ENCODE data around the gene LMTK2.

DNA sequence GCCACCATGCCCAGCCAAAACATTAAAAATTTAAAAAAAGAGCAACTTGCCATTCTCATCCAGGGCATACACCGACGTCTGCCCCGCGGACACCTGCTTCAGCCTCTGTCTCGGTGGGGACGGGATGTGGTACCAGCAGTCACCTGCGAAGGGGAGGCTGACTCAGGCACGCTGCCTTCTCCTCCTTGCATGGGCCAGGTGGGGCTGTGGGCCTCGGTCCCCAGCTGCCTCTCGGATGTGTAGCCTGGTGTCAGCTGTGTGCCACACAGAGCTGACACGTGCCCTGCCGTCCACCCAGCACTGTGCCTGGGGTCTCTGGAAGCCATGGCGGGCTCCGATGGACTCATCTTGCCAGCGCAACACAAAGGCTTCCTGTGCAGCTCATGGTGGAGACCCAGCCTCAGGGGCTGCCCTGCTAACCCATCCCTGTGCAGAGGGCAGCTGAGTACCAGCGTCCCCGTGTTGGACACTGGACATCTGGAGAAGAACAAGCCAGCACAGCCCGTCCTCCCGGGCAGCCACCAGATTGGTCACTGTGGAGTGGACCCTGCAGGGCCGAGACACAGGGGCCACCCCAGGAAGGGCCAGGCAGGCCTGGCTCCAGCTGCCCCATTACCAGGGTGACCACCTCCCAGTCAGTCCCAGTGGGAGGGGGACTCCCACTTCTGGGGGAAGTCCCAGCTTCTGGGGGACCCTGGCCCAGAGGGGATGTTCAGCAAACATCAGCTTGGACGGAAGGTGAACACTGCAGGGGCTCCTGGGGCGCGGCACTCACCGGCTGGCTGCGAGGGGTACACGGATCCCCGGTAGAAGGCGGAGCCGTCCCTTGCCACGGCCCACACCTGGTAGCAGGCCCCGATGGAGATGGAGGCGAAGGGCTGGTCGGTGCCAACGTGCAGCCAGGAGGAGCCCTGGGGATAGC, 115.2 kb downstream of the LMTK2 start:
- TF ChIP-seq, protein P1, sequence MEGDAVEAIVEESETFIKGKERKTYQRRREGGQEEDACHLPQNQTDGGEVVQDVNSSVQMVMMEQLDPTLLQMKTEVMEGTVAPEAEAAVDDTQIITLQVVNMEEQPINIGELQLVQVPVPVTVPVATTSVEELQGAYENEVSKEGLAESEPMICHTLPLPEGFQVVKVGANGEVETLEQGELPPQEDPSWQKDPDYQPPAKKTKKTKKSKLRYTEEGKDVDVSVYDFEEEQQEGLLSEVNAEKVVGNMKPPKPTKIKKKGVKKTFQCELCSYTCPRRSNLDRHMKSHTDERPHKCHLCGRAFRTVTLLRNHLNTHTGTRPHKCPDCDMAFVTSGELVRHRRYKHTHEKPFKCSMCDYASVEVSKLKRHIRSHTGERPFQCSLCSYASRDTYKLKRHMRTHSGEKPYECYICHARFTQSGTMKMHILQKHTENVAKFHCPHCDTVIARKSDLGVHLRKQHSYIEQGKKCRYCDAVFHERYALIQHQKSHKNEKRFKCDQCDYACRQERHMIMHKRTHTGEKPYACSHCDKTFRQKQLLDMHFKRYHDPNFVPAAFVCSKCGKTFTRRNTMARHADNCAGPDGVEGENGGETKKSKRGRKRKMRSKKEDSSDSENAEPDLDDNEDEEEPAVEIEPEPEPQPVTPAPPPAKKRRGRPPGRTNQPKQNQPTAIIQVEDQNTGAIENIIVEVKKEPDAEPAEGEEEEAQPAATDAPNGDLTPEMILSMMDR (conservative IDR thresholded peaks at IDR 0.05; ENCODE audit: low read length) = no peak
- no peak for TF ChIP-seq EZH2phosphoT487 (IDR thresholded peaks at IDR 0.05; ENCODE audit: borderline replicate concordance, low read depth, low read length)

Measured in OCI-LY7 (cell line).